Tibial nerve (tissue), 4 donors: ENCODE data around the gene RBKS. TPM values are rescaled to one million over a fixed set of nuclear protein-coding genes. Genes with fewer than 3 reads are reported as not detected.
"Not testable (repeated sequence)": the region's sequence is repeated elsewhere in the genome, so short reads cannot be mapped to it uniquely, and the experiment has no call there.

Experiments used
- DNase-seq, 2 donors: peaks; one replicate each; pipeline ENCODE4 v3.0.0-alpha.2; 2019; ENCODE audit warnings: low spot score in 2 of 2
- H3K27ac ChIP-seq, 4 donors: fragments of 200-600 bp; sonication (generic) in 3 of 4; one replicate each; pipeline ENCODE4 v1.5.1; 2017 to 2019; ENCODE audit warnings: mild to moderate bottlenecking in 1 of 4
- H3K27me3 ChIP-seq, 2 donors: fragments of 200-600 bp; sonication (generic) in 1 of 2; one replicate each; pipeline versions ENCODE4 v1.5.1 to v1.6.0; 2017 to 2019
- H3K36me3 ChIP-seq, 3 donors: fragments of 200-600 bp; sonication (generic); one replicate each; pipeline ENCODE4 v1.5.1; 2018 to 2019
- H3K4me1 ChIP-seq, 4 donors: fragments of 200-600 bp; sonication (generic) in 3 of 4; one replicate each; pipeline ENCODE4 v1.5.1; 2017 to 2019
- H3K4me3 ChIP-seq, 4 donors: fragments of 200-600 bp; sonication (generic) in 3 of 4; one replicate each; pipeline ENCODE4 v1.5.1; 2017 to 2019; ENCODE audit warnings: mild to moderate bottlenecking in 1 of 4, moderate library complexity in 1 of 4
- H3K9me3 ChIP-seq, 4 donors: fragments of 200-600 bp; sonication (generic) in 3 of 4; one replicate each; pipeline ENCODE4 v1.5.1; 2017 to 2019
- EP300 ChIP-seq, 2 donors: sonication (generic); formaldehyde crosslinking; IDR thresholded peaks; one replicate each; pipeline ENCODE4 v1.6.1; 2017; ENCODE audit warnings: antibody characterized with exemption in 2 of 2, mild to moderate bottlenecking in 1 of 2
- POLR2A ChIP-seq, 2 donors: fragments of 450-650 bp; IDR thresholded peaks; one replicate each; pipeline ENCODE4 v1.6.1; 2017; ENCODE audit warnings: antibody characterized with exemption in 2 of 2, mild to moderate bottlenecking in 2 of 2, moderate library complexity in 2 of 2
- WGBS, 2 donors: methylation state at CpG; one replicate each; pipeline ENCODE4 v1.1.5; 2018; 5-methylcytosine and 5-hydroxymethylcytosine counted together
- total RNA-seq, 4 donors: library from RNA; depleted of rRNA; stranded (reverse); fragments of >200 nt; gene quantifications; one replicate each; pipeline ENCODE4 v1.1.0, GENCODE V29; 2016
- TF ChIP-seq, protein P1 (sequence below), 5 experiments: fragments of 200-600 bp in 3 of 5; fragments of 450-650 bp in 2 of 5; sonication (generic) in 3 of 5; IDR thresholded peaks; one replicate each; pipeline ENCODE4 v1.5.1; 2016 to 2019; ENCODE audit warnings: antibody characterized with exemption in 5 of 5, mild to moderate bottlenecking in 3 of 5, moderate library complexity in 2 of 5

The RBKS gene
- total RNA-seq, 4 donors from 2014 or later: 1.2 to 8.1 (median 4.4) TPM

DNA sequence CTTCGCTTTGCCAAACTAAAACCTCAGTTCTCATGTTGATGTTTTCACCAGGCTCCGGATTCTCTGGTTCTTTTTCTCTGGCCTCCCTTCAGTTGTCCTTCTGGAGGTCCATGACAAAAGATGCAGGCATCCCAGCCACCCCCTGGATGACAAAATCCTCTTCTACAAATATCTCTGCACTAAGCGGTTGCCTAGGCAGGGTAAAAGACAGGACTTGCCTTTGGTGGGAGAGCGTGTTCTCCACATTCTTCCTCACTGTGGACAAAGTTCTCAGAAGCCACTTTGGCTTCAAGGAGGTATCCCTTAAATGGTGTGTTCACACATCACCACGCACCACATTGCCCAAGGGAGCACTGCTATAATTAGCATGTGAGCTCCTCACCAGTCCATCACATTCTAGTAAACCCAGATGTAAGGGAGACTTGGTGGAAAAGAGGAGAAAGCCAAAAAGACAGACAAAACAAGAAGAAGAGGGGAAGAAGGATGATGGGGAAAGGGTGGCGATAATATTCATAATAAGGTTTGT lies 142.3 kb downstream of the RBKS start:
- no peaks in the 10 kb centered on the region for H3K27me3 ChIP-seq
- no peaks in the 10 kb centered on the region for H3K36me3 ChIP-seq
- 69 to 77% methylated on average over 6 of the region's 6 CpGs for WGBS, 2 donors
- H3K27ac ChIP-seq: no peak overlapping the region
- H3K4me1 ChIP-seq: no peaks in the 10 kb centered on the region
- TF ChIP-seq EP300 (IDR thresholded peaks at IDR 0.05) (no peak), POLR2A (IDR thresholded peaks at IDR 0.05) (no peak)
- TF ChIP-seq, protein P1, sequence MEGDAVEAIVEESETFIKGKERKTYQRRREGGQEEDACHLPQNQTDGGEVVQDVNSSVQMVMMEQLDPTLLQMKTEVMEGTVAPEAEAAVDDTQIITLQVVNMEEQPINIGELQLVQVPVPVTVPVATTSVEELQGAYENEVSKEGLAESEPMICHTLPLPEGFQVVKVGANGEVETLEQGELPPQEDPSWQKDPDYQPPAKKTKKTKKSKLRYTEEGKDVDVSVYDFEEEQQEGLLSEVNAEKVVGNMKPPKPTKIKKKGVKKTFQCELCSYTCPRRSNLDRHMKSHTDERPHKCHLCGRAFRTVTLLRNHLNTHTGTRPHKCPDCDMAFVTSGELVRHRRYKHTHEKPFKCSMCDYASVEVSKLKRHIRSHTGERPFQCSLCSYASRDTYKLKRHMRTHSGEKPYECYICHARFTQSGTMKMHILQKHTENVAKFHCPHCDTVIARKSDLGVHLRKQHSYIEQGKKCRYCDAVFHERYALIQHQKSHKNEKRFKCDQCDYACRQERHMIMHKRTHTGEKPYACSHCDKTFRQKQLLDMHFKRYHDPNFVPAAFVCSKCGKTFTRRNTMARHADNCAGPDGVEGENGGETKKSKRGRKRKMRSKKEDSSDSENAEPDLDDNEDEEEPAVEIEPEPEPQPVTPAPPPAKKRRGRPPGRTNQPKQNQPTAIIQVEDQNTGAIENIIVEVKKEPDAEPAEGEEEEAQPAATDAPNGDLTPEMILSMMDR (IDR thresholded peaks at IDR 0.05): no peak
- H3K4me3 ChIP-seq: no peak overlapping the region
- peaks cover 0 to 16% (median 0%) of the 10 kb centered on the region in 4 donors for H3K9me3 ChIP-seq
- DNase-seq: no peak

DNA sequence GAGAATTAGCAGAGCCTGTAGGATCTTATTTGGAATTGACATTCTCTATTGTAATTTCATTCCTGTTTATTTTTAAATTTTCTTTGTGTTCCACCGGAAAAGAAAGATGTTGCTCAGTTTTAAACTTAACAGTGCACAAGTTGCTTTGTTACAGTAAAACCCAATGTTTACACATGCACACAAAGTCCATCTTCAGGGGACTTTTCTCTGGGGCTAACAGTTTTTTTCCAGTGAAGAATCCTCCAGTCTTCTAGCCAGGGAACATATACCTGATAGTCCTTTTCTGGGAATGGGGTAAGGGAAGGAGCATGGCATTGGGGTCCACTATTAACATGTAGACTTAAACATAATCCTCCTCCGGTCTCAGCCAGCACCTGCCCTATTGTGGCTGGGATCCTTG lies 143.9 kb downstream of the RBKS start:
- Histone ChIP-seq H3K4me1 (no peaks in the 10 kb centered on the region), H3K36me3 (no peaks in the 10 kb centered on the region), H3K4me3 (no peak overlapping the region), H3K27me3 (no peaks in the 10 kb centered on the region), H3K9me3 (peaks cover 0 to 16% (median 0%) of the 10 kb centered on the region in 4 donors), H3K27ac (no peak overlapping the region)
- DNase-seq: no peak
- WGBS, 2 donors: 78 to 84% methylated on average over 2 of the region's 2 CpGs
- no peak for TF ChIP-seq POLR2A (IDR thresholded peaks at IDR 0.05)

DNA sequence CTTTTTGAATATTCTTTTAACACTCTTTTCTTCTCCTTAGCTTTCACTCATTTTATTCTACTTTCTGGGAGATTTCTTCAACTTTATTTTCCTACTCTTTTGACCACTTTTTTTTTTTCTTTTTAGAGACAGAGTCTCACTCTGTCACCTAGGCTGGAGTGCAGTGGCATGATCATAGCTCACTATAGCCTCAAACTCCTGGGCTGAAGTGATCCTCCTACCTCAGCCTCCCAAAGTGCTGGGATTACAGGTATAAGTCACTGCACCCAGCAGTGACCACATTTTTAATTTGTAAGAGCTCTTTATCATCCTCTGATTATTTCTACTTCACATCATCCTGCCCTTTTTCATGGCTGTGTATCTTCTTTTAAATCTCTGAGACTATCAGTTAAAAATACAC lies 144.7 kb downstream of the RBKS start:
- not testable (repeated sequence) for H3K4me3 ChIP-seq, H3K36me3 ChIP-seq, DNase-seq, H3K27me3 ChIP-seq, H3K4me1 ChIP-seq, H3K27ac ChIP-seq
- peaks cover 0 to 16% (median 0%) of the 10 kb centered on the region in 4 donors for H3K9me3 ChIP-seq

DNA sequence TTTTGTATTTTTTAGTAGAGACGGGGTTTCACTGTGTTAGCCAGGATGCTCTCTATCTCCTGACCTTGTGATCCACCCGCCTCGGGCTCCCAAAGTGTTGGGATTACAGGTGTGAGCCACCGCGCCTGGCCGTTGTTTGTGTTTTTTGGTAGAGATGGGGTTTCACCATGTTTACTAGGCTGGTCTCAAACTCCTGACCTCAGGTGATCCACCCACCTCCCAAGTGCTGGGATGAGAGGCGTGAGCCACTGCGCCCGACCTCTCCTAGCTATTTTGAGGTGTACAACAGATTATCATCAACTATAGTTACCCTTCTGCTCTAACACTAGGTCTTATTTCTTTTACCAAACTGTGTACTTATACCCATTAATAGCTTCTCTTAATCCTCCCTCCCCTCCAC lies 147.6 kb downstream of the RBKS start:
- WGBS, 2 donors: 96% methylated on average over 9 of the region's 9 CpGs
- Histone ChIP-seq H3K27ac (no peak overlapping the region), H3K4me1 (peaks cover 0 to 4% (median 0%) of the 10 kb centered on the region in 4 donors), H3K4me3 (no peak overlapping the region), H3K27me3 (no peaks in the 10 kb centered on the region), H3K36me3 (no peaks in the 10 kb centered on the region), H3K9me3 (peaks cover 0 to 8% (median 0%) of the 10 kb centered on the region in 4 donors)
- DNase-seq: no peak
- TF ChIP-seq EP300 (IDR thresholded peaks at IDR 0.05) (no peak), POLR2A (IDR thresholded peaks at IDR 0.05) (no peak)
- TF ChIP-seq, protein P1 (IDR thresholded peaks at IDR 0.05): no peak

DNA sequence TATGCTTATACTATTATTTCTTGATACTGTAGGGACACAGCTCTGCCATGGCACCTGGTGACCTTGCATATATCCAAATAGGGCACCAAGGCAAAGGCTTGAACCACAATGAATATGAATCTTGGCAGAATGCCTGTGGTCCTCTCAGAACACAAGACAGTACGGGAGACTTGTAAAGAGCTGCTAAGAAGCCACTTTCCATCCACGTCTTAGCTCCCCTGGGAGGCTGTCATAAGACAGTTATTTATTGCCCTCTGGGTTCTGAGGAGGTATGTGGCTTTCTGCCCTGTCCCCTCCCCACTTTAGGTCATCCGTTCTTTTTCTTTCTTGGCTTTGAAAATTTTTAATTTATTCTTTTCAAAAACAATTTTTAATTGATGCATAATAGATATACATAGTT lies 148.5 kb downstream of the RBKS start:
- Histone ChIP-seq H3K4me1 (peaks cover 0 to 6% (median 0%) of the 10 kb centered on the region in 4 donors), H3K27me3 (no peaks in the 10 kb centered on the region), H3K4me3 (no peak overlapping the region), H3K27ac (no peak overlapping the region), H3K9me3 (peaks cover 0 to 8% (median 0%) of the 10 kb centered on the region in 4 donors), H3K36me3 (no peaks in the 10 kb centered on the region)
- TF ChIP-seq POLR2A (IDR thresholded peaks at IDR 0.05) (no peak), EP300 (IDR thresholded peaks at IDR 0.05) (no peak)
- TF ChIP-seq, protein P1 (IDR thresholded peaks at IDR 0.05): no peak
- DNase-seq: no peak
- 37 to 47% methylated on average over 3 of the region's 3 CpGs for WGBS, 2 donors

DNA sequence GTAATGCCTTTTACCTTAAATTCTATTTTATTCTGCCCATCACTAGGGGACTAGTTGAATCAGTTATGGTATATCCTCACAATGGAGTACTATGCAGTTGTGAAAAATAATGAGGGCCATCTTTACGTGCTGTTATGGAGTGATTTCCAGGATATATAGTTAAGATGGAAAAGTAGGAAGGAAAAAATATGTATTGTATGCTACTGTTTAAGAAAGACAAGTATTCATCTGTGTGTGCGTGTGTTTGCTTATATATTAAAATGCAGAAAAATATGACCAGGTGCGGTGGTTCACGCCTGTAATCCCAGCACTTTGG lies 151.2 kb downstream of the RBKS start:
- TF ChIP-seq, protein P1 (IDR thresholded peaks at IDR 0.05): no peak
- no peak for TF ChIP-seq EP300 (IDR thresholded peaks at IDR 0.05)
- no peak for TF ChIP-seq POLR2A (IDR thresholded peaks at IDR 0.05)
- H3K27ac ChIP-seq: no peak overlapping the region
- no peak overlapping the region for H3K4me3 ChIP-seq
- H3K36me3 ChIP-seq: no peaks in the 10 kb centered on the region
- no peak for DNase-seq
- peaks cover 0 to 3% (median 0%) of the 10 kb centered on the region in 4 donors for H3K9me3 ChIP-seq
- peaks cover 0 to 28% (median 12%) of the 10 kb centered on the region in 4 donors for H3K4me1 ChIP-seq
- no peaks in the 10 kb centered on the region for H3K27me3 ChIP-seq
- WGBS, 2 donors: 96 to 98% methylated on average over 4 of the region's 4 CpGs
